H7 (cell line): Measurements from ENCODE around the gene SMIM7. TPM values are rescaled to one million over a fixed set of nuclear protein-coding genes. Genes with fewer than 3 reads are reported as not detected.
"Not testable (repeated sequence)": the region's sequence is repeated elsewhere in the genome, so short reads cannot be mapped to it uniquely, and the experiment has no call there.

Experiments
- DNase-seq: peaks from one replicate; pipeline ENCODE4 v3.0.0; 2012
- H3K27me3 ChIP-seq: 2 replicates; pipeline ENCODE4 v1.6.0; 2011; ENCODE audit warnings: mild to moderate bottlenecking, low read length; ENCODE audit not compliant: control insufficient read depth, insufficient read depth
- H3K36me3 ChIP-seq: replicated peaks from 2 replicates; pipeline ENCODE4 v1.5.1; 2011; ENCODE audit warnings: low read length; ENCODE audit not compliant: control insufficient read depth, insufficient read depth
- H3K4me3 ChIP-seq: 2 replicates; pipeline ENCODE4 v1.5.1; 2011; ENCODE audit warnings: low read depth, mild to moderate bottlenecking, control low read depth, low read length, moderate library complexity; ENCODE audit not compliant: insufficient read depth
- total RNA-seq: library from RNA; depleted of rRNA; stranded (reverse); fragments of >200 nt; shearing (Covaris generic); gene quantifications from 2 replicates; pipeline ENCODE4 v1.2.3, GENCODE V29; 2014

Gene SMIM7
- total RNA-seq, 1 experiment from 2014 or later, result 58.0 TPM

DNA sequence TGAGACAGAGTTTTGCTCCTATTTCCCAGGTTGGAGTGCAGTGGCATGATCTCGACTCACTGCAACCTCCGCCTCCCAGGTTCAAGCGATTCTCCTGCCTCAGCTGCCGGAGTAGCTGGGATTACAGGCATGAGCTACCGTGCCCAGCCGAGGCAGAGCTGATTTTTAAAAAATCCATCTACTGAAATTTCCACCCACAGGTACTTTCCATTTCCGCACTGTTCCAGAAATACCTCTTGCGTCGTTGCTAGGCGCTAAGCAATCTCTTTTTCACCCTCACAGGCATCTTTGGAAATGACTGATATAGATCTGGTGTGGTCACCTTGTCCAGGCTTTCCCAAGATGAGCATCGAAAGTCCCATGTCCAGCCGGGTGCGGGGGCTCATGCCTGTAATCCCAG is 10.3 kb upstream of the SMIM7 start:
- no peaks in the 10 kb centered on the region; the same call in 1 of the 2 replicates for H3K36me3 ChIP-seq
- no peak overlapping the region for H3K4me3 ChIP-seq
- no peaks in the 10 kb centered on the region for H3K27me3 ChIP-seq
- no peak for DNase-seq

DNA sequence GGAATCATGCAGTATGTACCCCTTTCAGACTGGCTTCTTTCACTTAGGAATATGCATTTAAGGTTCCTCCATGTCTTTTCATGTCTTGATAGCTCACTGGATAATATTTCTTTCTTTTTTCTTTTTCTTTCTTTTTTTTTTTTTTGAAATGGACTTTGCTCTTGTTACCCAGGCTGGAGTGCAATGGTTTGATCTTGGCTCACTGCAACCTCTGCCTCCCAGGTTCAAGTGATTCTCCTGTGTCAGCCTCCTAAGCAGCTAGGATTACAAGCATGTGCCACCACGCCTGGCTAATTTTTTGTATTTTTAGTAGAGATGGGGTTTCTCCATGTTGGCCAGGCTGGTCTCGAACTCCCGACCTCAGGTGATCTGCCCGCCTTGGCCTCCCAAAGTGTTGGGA is 8.8 kb upstream of the SMIM7 start:
- not testable (repeated sequence) for DNase-seq

DNA sequence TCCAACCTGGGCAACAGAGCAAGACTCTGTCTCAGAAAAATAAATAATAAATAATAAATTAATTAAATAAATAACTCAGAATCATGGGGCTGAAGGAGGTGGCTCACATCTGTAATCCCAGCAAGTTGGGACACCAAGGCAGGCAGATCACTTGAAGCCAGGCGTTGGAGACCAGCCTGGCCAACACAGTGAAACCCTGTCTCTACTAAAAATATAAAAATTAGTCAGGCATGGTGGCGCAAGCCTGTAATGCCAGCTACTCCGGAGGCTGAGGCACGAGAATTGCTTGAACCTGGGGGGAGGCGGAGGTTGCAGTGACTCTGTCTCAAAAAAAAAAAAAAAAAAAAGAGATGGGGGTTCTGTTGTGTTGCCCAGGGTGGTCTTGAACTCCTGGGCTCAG is 8.2 kb upstream of the SMIM7 start:
- Histone ChIP-seq H3K36me3 (no peaks in the 10 kb centered on the region; the same call in 1 of the 2 replicates), H3K4me3 (no peak overlapping the region), H3K27me3 (no peaks in the 10 kb centered on the region)
- DNase-seq, result no peak

More for the DNA sequence above, 8.8 kb upstream of the SMIM7 start:
- not testable (repeated sequence) for H3K27me3 ChIP-seq, H3K4me3 ChIP-seq, H3K36me3 ChIP-seq

DNA sequence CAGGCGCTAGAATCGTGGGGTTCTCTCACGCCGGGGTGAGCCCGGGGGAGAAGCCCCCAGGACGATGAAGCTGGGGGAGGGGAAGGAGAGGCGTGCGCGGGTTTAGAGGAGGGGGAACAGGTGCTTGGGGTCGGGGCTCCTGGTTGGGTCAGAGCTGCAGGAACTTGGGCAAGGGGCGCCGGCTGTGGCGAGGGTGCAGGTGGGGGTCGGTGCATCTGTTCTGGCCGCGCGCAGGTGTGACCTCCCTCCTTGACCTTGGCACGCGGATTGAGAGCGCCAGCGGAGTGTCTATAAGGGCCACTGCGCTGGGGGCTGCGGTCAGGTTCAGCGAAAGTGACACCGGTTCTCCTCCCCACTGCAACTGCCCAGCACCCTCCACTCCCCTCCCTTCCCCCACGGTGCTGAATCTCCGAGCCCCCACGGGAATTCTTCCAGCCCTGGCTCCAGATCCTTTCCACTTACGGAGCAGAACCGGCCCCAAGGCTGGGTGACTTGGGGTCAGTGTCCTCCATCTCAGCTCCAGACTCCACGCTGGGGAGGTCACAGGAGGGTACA is 1.6 kb upstream of the SMIM7 start:
- Histone ChIP-seq H3K27me3 (peaks cover 12% of the 10 kb centered on the region), H3K36me3 (peaks cover 13% of the 10 kb centered on the region), H3K4me3 (peak overlapping the region; percentile 69)
- peak; percentile 75 for DNase-seq

DNA sequence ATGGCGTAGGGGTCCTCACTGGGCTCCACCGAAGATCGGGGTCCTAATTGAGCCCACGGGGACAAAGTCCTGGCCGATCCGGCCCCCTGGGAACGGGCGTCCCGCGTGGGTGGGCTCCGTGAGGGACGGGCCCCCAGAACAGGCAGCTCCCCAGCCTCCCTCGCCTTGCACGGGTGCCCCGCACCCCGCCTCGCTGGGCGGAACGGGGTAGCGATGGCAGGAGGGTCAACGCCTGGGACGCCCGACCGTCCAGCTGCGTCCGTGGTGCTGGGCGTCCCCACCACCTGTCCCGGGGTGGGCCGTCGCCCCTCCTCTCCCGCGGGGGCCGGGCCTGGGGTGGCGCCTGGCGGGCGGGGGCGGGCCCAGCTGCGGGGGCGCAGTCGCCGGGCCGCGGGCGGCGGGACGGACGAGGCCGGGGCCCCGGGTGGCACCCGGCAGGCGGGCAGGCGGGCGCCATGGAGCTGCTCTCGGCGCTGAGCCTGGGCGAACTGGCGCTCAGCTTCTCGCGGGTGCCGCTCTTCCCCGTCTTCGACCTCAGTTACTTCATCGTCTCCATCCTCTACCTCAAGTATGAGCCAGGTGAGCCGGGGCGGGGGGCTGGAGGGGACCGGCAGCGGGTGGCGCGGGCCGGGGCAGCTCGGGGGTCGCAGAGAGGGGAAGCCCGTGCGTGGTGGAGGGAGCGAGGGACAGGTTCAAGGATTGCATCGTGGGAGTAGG is 977 bp upstream of the SMIM7 start, which contains the start of gene TMEM38A:
Gene TMEM38A, plus strand, starts transcription at position 377 of the 717 bp plus-strand sequence. Its CDS starts 79 bp downstream, at position 456.
- peaks cover 12% of the 10 kb centered on the region for H3K27me3 ChIP-seq
- peaks cover 15% of the 10 kb centered on the region for H3K36me3 ChIP-seq
- DNase-seq, result peak; percentile 84
- H3K4me3 ChIP-seq, result peak within 1 kb of the TSS; percentile 89

DNA sequence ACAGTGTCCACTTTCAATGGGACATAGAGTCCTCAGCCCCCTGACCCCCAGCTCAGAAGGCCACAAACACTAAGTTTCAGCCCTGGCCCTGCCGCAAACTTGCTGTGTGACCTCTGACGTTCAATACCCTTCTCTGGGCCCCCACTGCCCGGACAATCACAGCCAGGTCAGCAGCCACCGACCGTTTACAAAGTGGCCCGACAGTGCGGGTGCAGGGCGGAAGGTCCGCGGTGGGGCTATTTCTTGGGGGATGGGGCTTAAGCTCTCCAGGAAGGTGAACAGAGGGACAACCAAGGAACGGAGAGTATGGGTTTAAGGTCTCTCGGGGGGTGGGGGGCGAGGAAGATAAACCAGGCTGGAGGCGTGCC is 496 bp downstream of the SMIM7 start:
- H3K4me3 ChIP-seq, result peak overlapping the region; percentile 89
- no peak for DNase-seq
- H3K36me3 ChIP-seq, result peaks cover 20% of the 10 kb centered on the region
- peaks cover 12% of the 10 kb centered on the region for H3K27me3 ChIP-seq

DNA sequence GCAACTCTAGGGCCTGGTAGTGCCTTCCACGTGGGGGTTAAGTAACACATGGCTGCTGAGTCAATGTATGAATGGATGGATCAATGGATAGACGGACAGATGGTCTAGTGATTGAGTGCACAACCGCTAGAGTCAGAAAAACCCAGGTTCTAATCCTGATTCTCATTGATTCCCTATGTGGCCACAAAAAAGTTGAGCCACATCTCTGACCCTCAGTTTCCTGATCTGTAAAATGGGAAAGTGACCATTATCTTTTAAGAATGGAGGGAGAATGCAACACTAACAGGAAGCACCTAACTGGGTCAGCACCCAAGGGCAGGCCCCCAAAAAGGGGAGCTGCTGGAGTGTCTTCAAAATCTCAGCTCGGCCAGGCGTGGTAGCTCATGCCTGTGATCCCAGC is 2.6 kb downstream of the SMIM7 start:
- Histone ChIP-seq H3K27me3 (peaks cover 12% of the 10 kb centered on the region), H3K36me3 (peaks cover 34% of the 10 kb centered on the region), H3K4me3 (no peak overlapping the region)
- DNase-seq, result no peak

DNA sequence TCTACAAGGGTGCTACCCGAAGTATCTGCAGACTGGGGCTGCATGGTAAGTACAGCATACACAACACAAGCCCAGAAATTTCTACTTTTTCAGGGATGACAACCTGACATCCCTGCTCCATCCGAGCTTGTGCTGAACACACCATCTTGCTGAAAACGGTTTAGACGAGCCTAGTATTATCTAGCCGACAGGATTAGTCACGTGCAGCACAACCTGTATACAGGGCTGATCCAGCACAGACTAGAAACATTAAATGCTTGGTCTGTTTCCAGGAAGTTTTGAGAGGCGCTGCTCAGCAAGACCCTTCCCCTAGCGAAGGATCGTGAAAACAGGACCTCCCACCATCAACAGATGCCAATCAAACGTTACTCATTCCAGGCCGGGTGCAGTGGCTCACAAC is 4.2 kb downstream of the SMIM7 start:
- DNase-seq, result no peak
- Histone ChIP-seq H3K27me3 (peaks cover 2% of the 10 kb centered on the region; the same call in 1 of the 2 replicates), H3K36me3 (peaks cover 48% of the 10 kb centered on the region), H3K4me3 (no peak overlapping the region)

DNA sequence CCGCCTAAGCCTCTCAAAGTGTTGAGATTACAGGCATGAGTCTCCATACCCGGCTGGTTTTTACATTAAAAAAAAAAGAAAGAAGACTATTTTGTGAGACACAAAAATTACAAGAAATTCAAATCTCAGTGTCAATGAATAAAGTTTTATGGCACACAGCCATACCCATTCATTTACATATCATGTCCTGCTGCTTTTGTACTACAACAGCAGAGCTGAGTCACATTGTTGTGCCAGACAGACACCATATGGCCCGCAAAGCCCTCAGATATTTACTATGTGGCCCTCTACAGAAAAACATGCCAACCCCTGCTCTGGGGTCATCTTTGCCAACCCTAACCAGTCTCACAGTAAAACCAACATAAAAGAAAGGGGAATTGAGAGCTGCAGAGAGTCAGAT is 5.3 kb downstream of the SMIM7 start:
- DNase-seq, result no peak
- no peak overlapping the region for H3K4me3 ChIP-seq
- no peaks in the 10 kb centered on the region for H3K27me3 ChIP-seq
- peaks cover 50% of the 10 kb centered on the region for H3K36me3 ChIP-seq

DNA sequence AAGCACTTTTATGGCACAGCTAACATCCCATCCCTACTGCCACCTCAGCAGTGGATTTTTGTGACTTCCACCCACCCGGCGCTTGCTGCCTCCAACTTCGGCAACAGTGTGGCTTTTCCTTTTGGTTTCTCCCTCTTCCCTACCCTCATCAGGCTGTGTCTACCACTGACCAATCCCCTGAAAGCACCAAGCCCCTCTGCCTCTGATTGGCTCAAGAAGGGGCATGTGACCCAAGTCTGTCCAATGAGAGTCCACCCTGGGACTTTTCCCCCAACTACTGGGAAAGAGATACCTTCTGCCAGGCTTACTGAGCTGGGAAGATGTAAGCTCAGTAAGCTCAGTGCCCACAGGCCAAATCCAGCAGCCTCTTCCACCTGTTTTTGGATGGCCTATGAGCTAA is 5.8 kb downstream of the SMIM7 start:
- H3K4me3 ChIP-seq, result no peak overlapping the region
- no peaks in the 10 kb centered on the region for H3K27me3 ChIP-seq
- peaks cover 50% of the 10 kb centered on the region for H3K36me3 ChIP-seq
- DNase-seq, result peak; percentile 74

DNA sequence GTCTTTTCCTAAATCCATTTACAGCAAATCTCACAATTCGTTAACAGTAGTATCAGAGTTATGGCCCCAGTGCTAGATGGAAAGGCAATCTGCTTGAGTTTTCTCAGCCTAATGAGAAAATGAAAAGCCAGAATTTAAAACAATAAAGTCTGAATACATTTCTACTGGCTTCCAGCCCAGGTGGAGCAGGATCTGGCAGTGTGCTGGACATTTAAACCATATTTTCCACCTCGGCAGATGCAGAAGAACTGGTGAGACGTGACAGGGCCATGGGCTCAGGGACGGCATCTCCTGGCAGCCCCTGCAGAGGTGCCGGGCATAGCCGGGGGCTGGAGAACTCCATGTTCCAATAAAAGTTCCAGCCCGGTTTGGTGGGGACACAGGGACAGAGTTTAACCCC is 7.1 kb downstream of the SMIM7 start:
- Histone ChIP-seq H3K4me3 (no peak overlapping the region), H3K27me3 (no peaks in the 10 kb centered on the region), H3K36me3 (peaks cover 46% of the 10 kb centered on the region)
- no peak for DNase-seq

DNA sequence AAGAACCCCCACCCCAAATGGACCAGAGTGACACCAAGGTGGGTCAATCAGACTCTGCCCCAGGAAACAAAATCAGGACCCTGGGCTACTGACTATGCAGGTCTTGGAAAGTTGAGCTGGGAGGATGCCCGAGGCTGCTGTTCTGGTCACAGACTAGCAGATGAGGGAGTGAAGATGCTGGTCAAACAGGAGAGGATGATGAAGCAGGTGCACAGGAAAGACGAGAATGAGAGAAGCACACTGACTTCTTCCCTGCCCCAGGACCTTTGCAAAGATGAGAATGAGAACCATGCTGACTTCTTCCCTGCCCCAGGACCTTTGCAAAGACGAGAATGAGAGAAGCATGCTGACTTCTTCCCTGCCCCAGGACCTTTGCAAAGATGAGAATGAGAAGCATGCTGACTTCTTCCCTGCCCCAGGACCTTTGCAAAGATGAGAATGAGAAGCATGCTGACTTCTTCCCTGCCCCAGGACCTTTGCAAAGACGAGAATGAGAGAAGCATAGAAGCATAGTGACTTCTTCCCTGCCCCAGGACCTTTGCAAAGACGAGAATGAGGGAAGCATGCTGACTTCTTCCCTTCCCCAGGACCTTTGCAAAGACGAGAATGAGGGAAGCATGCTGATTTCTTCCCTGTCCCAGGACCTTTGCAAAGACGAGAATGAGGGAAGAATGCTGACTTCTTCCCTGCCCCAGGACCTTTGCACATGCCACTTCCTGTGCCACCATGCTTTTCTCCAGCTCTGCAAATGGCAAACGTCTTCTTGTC is 8.3 kb downstream of the SMIM7 start:
- H3K27me3 ChIP-seq, result not testable (repeated sequence)
- H3K36me3 ChIP-seq, result peaks cover 42% of the 10 kb centered on the region

DNA sequence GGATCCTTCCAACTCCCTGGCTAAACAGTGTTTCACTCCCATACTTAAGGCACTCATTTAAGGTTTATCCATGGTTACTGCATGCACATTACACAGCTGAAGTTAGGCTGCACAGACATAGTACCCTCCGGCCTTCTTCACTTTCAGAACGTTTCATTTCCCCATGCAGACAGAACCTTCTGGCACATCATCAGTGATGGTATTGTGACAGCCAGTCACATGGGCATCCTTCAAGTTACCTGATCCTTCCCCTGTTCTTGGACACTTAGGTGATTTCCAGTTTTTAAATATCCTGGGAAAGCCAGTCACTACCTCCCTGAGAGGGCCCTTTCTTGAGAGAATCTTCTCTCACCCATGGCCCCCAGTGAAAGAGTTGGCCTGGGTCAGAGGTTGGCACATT is 9.1 kb downstream of the SMIM7 start:
- Histone ChIP-seq H3K36me3 (peaks cover 45% of the 10 kb centered on the region), H3K27me3 (no peaks in the 10 kb centered on the region)
- no peak for DNase-seq

More for the DNA sequence above, 8.3 kb downstream of the SMIM7 start:
- H3K4me3 ChIP-seq, DNase-seq: not testable (repeated sequence)

DNA sequence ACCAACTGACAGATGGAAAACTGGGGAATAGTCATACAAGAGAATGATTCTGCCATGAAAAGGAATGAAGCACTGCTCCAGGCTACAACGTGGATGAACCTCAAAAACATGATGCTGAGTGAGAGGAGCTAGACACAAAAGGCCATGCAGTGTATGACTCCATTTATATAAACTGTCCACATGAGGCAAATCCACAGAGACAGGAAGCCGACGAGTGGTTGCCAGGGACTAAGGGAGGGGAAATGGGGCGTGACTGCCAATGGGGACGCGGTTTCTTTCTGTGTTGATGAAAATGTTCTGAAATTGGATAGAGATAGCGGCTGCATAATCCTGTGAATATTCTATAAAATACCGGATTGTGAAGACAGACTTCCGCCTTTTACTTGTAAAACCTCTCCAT is 10.2 kb downstream of the SMIM7 start:
- Histone ChIP-seq H3K27me3 (no peaks in the 10 kb centered on the region), H3K4me3 (no peak overlapping the region), H3K36me3 (peaks cover 48% of the 10 kb centered on the region)
- DNase-seq, result no peak

More for the DNA sequence above, 9.1 kb downstream of the SMIM7 start:
- no peak overlapping the region for H3K4me3 ChIP-seq

DNA sequence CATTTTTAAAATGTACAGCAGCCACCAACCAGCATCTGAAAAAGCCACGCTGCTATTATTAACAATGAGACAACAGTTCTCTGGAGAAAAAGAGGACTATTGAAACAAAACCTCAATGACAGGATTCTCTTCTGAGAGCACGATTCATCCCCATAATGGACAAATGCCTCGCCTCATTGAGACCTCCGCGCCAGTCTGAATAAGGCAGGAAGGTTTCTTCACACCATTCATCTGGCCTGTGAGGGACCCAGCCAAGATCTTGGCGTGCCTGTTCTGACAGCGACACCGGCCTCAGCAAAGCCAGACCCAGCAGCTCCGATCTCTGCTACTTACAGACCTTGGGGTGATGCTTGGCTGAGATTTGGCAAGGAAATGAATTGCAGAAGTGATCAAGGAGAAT is 14.8 kb downstream of the SMIM7 start:
- no peak for DNase-seq
- Histone ChIP-seq H3K27me3 (no peaks in the 10 kb centered on the region), H3K36me3 (peaks cover 29% of the 10 kb centered on the region), H3K4me3 (no peak overlapping the region)
